ENCODE measurements around the gene PPP1R15A. TPM values are rescaled to one million over a fixed set of nuclear protein-coding genes. Genes with fewer than 3 reads are reported as not detected.

The PPP1R15A gene
- total and polyA plus RNA-seq, 2 of the 8 experiments (the other 6 are each of a cell fraction or from before 2014, with no cell fraction given), result 4.1 to 14.0 TPM

DNA sequence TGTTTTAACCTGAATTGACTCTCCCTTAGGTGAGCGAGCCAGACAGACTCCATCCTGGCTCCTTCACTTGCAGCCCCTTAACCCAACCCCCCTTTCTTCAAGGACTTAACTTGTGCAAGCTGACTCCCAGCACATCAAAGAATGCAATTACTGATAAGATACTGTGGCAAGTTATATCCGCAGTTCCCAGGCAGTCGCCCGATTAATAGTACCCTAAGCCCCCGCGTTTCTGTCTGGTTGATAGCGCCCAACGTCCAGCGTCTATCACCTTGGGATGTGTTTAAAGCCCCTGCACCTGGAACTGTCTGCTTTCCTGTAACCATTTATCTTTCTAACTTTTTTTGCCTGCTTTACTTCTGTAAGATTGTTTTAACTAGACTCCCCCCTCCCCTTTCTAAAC, 42.1 kb upstream of the PPP1R15A start:
- no peaks in the 10 kb centered on the region for H3K79me1 ChIP-seq (ENCODE audit: low read depth, low read length)
- no peak overlapping the region for H4K5ac ChIP-seq (ENCODE audit: insufficient read length, low read depth, low read length)
- H3K4me3 ChIP-seq (ENCODE audit: extremely low read depth in 1 of 4, insufficient read depth in 2 of 4, low read depth in 3 of 4, low read length in 4 of 4), result no peak overlapping the region
- H4K20me1 ChIP-seq (replicated peaks in 1 of 2; ENCODE audit: control insufficient read depth in 1 of 2, insufficient read depth in 2 of 2, low read length in 2 of 2), result no peaks in the 10 kb centered on the region
- peaks cover 0 to 16% (median 3%) of the 10 kb centered on the region in 4 experiments; a peak in 6 of 8 replicates for H3K36me3 ChIP-seq (ENCODE audit: control insufficient read depth in 2 of 4, insufficient read depth in 4 of 4, low read length in 3 of 4)
- TF ChIP-seq GABPA (IDR thresholded peaks at IDR 0.05; ENCODE audit: borderline replicate concordance, insufficient read depth, low read length), result no peak
- no peak for TF ChIP-seq TCF12 (IDR thresholded peaks at IDR 0.05; ENCODE audit: low read depth, low read length)
- TF ChIP-seq JUND (IDR thresholded peaks at IDR 0.05; ENCODE audit: low read length), result no peak
- TF ChIP-seq SP2 (IDR thresholded peaks at IDR 0.05; ENCODE audit: low read length), result no peak
- TF ChIP-seq RNF2 (IDR thresholded peaks at IDR 0.05; ENCODE audit: borderline replicate concordance, low read depth, low read length, missing control alignments, poor library complexity, severe bottlenecking), result no peak
- TF ChIP-seq SUZ12 (IDR thresholded peaks at IDR 0.05; ENCODE audit: low read length), result no peak
- no peak for TF ChIP-seq POU5F1 (IDR thresholded peaks at IDR 0.05; ENCODE audit: low read depth, low read length)
- no peak for TF ChIP-seq SAP30 (IDR thresholded peaks at IDR 0.05; ENCODE audit: insufficient read depth, insufficient replicate concordance, low read length)
- no peak for TF ChIP-seq TAF1 (IDR thresholded peaks at IDR 0.05; ENCODE audit: low read depth, low read length)
- no peak for TF ChIP-seq RFX5 (IDR thresholded peaks at IDR 0.05; ENCODE audit: borderline replicate concordance, low read depth, low read length)
- no peaks in the 10 kb centered on the region for H3K9me3 ChIP-seq (ENCODE audit: insufficient read depth in 2 of 2, low read depth in 1 of 2, low read length in 1 of 2)
- WGBS, 2 experiments (ENCODE audit: extremely low coverage in 1 of 2, insufficient coverage in 1 of 2, insufficient read length in 1 of 2, insufficient replicate concordance in 2 of 2, low coverage in 1 of 2, low lambda C conversion rate in 2 of 2, missing lambda C conversion rate in 1 of 2), result 90% methylated on average over 9 of the region's 9 CpGs; no CpG with 5 or more reads in 1 of the 2 experiments
- H2BK120ac ChIP-seq (replicated peaks; ENCODE audit: low read depth, low read length), result no peak overlapping the region
- no peaks in the 10 kb centered on the region for H3K79me2 ChIP-seq (ENCODE audit: control insufficient read depth in 1 of 2, insufficient read depth in 2 of 2, low read length in 2 of 2)
- H3K14ac ChIP-seq (ENCODE audit: insufficient read length), result no peak overlapping the region
- H3K18ac ChIP-seq (ENCODE audit: extremely low read depth, low read length), result no peak overlapping the region
- ChIA-PET CTCF (ENCODE audit: partially characterized antibody) (interaction anchor here (2.2 to 8.8 kb wide), 5 partner anchors 12 to 42 kb away, joined by 6 to 111 read pairs (median 56); partner anchors contain the start of gene BCAT2), POLR2A (ENCODE audit: partially characterized antibody) (interaction anchor here (0.7 to 1.4 kb wide), 3 partner anchors 13 to 215 kb away, joined by 3 to 4 read pairs (median 4); partner anchors contain the start of gene FAM83E)
- H2BK15ac ChIP-seq (ENCODE audit: low read length), result no peak overlapping the region
- no peak overlapping the region for H3K4ac ChIP-seq (replicated peaks; ENCODE audit: insufficient read length, low read depth, low read length)
- H3K9ac ChIP-seq (replicated peaks in 1 of 4; ENCODE audit: extremely low read depth in 1 of 4, low read depth in 3 of 4, low read length in 3 of 4), result no peak overlapping the region
- H4K91ac ChIP-seq (replicated peaks; ENCODE audit: insufficient read length, low read length), result no peak overlapping the region
- no peaks in the 10 kb centered on the region for H3K27me3 ChIP-seq (replicated peaks in 1 of 4; ENCODE audit: control insufficient read depth in 3 of 4, extremely low read depth in 1 of 4, insufficient read depth in 3 of 4, low read length in 3 of 4)
- H2BK5ac ChIP-seq (ENCODE audit: low read depth, low read length), result no peak overlapping the region
- no peaks in the 10 kb centered on the region for H3K23me2 ChIP-seq (ENCODE audit: low read depth, low read length)
- H4K8ac ChIP-seq (ENCODE audit: extremely low read depth, insufficient read depth, low read length), result no peak overlapping the region
- no peak overlapping the region for H2AFZ ChIP-seq (ENCODE audit: low read length)
- no peak overlapping the region for H3K23ac ChIP-seq (ENCODE audit: insufficient read length)
- no peak overlapping the region for H3K4me2 ChIP-seq (ENCODE audit: insufficient read depth in 1 of 2, low read depth in 2 of 2, low read length in 2 of 2)
- H2AK5ac ChIP-seq (ENCODE audit: low read depth, low read length), result no peak overlapping the region
- no peaks in the 10 kb centered on the region; a peak in 1 of 7 replicates for H3K4me1 ChIP-seq (replicated peaks in 1 of 4; ENCODE audit: control insufficient read depth in 3 of 4, insufficient read depth in 4 of 4, low read length in 3 of 4)
- H2BK20ac ChIP-seq (ENCODE audit: low read length), result no peak overlapping the region
- no peak overlapping the region for H3K56ac ChIP-seq (replicated peaks; ENCODE audit: insufficient read length, low read depth, low read length)
- FAIRE-seq, result no peak
- H3K27ac ChIP-seq (ENCODE audit: low read depth, low read length), result no peak overlapping the region
- no peak for DNase-seq (ENCODE audit: low read depth in 1 of 2, low spot score in 2 of 2)
- H2BK12ac ChIP-seq (ENCODE audit: low read depth, low read length), result no peak overlapping the region

Measured in H1 (cell line).